GM12865 (cell line): ENCODE measurements around the gene PDE4D.

Experiments used
- DNase-seq: peaks from one replicate; pipeline ENCODE4 v3.0.0; 2010; ENCODE audit warnings: low read depth
- H3K4me3 ChIP-seq: 2 replicates; pipeline ENCODE4 v1.5.1; 2011; ENCODE audit warnings: mild to moderate bottlenecking, low read depth, low read length, control low read depth
- TF ChIP-seq, protein P1 (sequence below): IDR thresholded peaks from 2 replicates; pipeline ENCODE4 v1.5.1; 2011; ENCODE audit warnings: low read length, control low read depth, low read depth, inconsistent platforms; ENCODE audit not compliant: insufficient read depth; ENCODE audit errors: missing control alignments

The PDE4D gene

DNA sequence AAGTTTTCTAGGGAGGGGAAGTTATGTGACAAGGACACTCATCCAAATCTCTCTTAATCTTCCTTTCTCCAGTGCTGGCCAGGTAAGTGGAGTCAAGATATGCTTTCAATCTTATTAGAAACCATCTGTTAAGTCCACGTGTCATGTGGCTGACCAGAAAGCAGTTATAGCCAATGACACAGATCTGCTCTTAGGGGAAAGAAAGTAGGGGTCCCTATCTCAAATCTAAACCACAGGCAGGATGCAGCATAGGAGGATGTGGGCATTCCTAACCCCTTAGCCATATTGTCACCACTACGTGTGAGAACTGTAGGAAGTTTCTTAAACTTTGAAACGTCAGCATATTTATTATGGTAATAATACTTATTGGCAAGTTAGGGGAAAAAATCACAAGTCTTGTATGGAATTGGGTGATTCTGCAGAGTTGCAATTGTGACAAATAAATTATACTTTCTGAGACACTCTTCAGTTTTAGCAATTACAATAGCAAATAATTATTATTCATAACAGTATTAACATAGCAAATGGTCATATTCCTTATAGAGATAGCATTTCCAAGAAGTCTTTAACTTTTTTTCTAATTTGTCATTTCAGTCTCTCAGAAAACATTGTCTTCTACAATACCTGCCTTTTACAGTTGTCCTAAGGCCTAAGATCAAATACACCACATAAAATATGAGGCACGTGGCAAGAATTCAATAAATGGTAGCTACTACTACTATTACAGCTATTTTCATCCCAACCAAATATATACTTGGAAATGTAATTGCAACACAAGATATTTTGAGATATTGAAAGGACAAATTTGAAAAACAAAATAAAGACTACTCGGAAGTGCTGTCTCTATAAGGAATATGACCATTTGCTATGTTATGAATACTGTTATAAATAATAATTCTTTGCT is 236.9 kb downstream of the PDE4D start:
- TF ChIP-seq, protein P1, sequence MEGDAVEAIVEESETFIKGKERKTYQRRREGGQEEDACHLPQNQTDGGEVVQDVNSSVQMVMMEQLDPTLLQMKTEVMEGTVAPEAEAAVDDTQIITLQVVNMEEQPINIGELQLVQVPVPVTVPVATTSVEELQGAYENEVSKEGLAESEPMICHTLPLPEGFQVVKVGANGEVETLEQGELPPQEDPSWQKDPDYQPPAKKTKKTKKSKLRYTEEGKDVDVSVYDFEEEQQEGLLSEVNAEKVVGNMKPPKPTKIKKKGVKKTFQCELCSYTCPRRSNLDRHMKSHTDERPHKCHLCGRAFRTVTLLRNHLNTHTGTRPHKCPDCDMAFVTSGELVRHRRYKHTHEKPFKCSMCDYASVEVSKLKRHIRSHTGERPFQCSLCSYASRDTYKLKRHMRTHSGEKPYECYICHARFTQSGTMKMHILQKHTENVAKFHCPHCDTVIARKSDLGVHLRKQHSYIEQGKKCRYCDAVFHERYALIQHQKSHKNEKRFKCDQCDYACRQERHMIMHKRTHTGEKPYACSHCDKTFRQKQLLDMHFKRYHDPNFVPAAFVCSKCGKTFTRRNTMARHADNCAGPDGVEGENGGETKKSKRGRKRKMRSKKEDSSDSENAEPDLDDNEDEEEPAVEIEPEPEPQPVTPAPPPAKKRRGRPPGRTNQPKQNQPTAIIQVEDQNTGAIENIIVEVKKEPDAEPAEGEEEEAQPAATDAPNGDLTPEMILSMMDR = no peak
- DNase-seq = peak; percentile 21
- H3K4me3 ChIP-seq = no peak overlapping the region

DNA sequence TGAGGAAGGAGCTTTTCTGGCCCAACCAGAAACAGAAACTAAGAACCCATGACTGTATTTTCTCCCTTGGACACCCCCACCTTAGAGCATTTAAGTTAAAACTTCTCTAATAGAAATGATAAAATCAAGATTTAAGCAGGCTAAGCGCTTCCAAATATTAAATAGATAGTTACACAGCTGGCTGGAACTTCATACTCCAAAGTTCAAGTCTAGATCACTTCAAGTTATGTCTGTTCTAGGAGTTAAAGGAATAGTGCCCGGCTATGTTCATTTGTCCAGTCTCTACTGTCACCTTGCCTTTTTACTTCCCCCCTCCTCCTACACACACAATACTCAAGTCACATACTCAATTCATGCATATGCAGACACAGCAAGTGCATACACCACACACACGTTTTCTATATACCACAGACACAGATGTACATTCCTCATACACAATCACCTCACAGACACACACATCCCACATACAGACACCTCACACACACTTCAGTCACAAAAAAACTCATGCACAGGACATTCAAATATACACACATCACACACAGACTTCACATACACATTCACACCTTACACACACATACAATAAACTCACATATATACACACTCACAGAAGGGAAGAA is 237.7 kb downstream of the PDE4D start:
- TF ChIP-seq, protein P1 = no peak
- no peak for DNase-seq
- no peak overlapping the region for H3K4me3 ChIP-seq

DNA sequence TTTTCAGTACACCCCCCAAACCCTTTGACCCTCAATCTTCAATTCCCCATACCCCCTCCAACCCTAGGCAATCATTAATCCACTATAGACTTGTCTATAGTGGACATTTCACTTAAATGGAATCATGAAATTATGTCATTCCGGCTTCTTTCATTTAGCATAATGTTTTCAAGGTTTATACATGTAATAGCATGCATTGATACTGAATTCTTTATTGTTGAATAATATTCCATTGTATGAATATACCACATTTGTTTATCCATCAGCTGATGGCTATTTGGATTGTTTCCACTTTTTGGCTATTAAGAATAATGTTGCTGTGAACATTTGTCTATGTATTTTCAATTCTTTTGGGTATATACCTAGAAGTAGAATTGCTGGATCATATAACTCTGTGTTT is 238.8 kb downstream of the PDE4D start:
- no peak overlapping the region for H3K4me3 ChIP-seq

DNA sequence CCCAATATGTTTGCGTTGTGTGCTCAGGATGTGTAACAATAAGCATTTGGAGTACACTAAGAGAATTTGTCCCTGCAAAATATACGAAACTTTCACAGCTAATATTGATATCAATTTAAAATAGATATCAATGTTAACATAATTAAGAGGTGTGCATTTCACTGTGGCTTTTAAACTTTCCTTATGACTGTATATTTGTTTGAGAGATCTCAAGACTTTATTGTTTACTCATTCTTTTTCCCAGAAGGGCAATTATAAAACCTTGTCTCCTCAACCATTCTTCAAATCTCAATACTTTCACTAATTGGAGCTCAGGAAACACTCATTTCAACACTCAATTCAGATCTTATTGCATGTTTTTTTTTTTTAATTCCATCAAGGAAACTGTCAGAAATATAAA is 241.1 kb downstream of the PDE4D start:
- H3K4me3 ChIP-seq = no peak overlapping the region
- TF ChIP-seq, protein P1 = no peak
- no peak for DNase-seq

More for the DNA sequence above, 238.8 kb downstream of the PDE4D start:
- DNase-seq = no peak
- TF ChIP-seq, protein P1 = no peak

DNA sequence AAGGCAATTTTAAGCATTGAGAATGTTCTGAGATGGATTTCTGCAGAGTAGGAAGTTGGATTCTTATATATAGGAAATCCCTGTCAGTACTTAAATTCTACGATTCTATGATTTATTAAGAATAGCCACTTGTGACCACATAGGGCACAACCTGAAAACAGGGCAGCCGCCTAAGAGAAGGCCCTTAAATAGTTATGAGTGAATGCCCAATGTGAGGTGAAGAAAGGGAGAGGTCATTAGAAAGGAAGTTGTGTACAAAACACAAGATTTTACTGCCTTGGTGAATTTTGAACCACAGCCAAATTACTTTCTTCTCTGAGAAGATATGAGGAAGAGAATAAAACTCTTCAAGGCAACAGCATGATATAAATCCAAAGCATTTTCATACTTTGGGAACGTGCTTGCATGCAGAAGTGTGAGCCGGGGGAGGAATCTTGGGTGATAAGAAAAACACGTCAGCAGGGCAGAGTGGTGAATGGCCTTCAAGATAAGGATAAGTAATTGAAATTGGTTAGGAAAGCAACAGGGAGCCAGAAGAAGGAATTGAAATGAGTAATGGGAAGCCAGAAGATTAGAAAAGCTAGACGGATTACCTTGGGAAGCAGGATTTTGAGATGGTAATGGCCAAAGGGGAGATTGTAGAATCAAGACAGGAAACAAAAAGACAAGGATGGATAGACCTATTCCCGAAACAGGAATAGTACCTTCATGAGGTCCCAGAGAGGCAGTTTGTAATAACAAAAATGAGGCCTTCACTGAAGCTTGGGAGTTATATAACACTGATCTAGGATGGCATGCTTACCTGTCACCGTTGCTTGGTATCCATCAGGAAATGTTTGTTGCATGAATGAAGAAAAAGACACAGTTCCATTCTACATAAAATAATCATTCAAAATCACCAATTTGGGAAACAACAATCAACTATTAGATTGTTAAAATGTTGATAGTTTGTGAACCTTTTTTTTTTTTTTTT is 244.3 kb downstream of the PDE4D start:
- H3K4me3 ChIP-seq = no peak overlapping the region
- TF ChIP-seq, protein P1 = no peak
- DNase-seq = no peak

DNA sequence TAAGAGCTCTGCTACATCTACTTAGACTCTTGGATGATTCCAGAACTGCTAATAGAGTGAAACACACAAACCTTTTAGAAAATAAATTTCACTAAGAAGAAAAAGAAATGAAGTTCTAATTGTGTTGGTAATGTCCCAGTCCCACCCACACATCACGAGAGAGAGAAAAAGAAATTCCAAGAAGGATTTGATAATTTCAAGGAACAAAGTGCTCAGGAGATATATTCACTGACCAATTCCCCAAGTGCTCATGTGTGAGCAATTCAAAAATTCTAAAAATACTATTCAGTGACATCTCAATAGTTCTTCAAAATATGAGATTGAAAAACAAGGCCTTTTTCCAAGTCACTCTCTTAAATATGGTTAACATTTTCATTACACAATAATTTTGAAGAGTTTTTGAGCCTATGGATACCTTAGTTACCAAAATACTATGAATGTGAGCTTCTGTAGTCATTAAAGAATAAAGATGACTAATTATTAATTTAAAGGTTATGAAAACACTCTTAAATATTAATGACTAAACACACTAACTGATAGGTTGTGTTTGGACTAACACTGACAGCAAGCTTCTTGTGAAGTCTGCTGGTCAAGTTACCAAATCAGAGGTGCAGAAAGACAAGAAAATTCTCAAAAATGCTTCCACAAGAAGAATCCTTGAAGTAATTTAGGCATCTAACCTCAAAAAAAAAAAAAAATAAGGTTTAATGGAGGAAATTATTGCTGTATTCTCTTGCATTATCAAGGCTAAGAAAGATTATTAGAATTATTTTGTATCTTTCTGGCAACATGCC is 245.3 kb downstream of the PDE4D start:
- TF ChIP-seq, protein P1 = no peak
- DNase-seq = no peak
- no peak overlapping the region for H3K4me3 ChIP-seq
